Measurements from ENCODE around the gene ACSM3. TPM values are rescaled to one million over a fixed set of nuclear protein-coding genes. Genes with fewer than 3 reads are reported as not detected.

The ACSM3 gene
- polyA plus RNA-seq, 1 experiment: 0.29 TPM

DNA sequence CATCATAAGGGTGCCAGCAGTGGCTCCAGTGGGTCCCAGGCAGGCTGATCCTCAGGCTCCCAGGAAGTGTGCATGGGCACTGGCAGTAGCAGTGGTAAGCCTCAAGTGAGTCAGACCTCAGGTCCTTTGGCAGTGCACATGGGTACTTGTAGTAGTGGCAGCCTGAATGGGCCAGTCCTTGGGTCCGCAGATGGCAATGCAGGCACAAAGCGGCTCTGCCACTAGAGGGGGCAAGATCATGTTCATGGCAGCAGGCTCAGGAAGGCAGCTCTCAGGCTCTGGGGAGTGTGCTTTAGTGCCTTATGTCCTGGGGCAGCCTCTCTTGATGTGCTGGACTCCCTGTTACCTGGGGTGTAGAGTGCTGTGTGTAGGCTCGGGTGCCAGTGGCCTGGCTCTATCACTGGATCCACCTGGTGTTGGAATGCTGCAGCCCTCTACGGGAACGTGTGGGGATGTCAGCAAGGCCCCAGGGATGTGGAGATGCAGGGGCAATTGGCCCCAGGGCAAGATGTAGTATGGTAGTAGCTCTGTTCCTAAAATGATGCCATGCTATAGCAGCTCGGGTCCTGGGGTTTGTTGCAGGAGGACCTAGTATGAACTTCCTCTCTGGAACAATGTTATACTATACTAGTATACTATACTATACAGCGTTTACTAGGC lies 11.0 kb downstream of the ACSM3 start:
- DNase-seq (ENCODE audit: low read depth): no peak
- POLR2A ChIA-PET: interaction anchor here (0.6 kb wide), 1 partner anchor 445 kb away, joined by 3 read pairs; no protein-coding TSS in a partner anchor
- Histone ChIP-seq H3K36me3 (ENCODE audit: control insufficient read depth, insufficient read depth, low read length) (no peaks in the 10 kb centered on the region), H3K4me3 (ENCODE audit: low read depth, low read length) (no peak overlapping the region), H3K27me3 (ENCODE audit: control insufficient read depth, insufficient read depth, low read length) (no peaks in the 10 kb centered on the region)
- TF ChIP-seq, protein P1, sequence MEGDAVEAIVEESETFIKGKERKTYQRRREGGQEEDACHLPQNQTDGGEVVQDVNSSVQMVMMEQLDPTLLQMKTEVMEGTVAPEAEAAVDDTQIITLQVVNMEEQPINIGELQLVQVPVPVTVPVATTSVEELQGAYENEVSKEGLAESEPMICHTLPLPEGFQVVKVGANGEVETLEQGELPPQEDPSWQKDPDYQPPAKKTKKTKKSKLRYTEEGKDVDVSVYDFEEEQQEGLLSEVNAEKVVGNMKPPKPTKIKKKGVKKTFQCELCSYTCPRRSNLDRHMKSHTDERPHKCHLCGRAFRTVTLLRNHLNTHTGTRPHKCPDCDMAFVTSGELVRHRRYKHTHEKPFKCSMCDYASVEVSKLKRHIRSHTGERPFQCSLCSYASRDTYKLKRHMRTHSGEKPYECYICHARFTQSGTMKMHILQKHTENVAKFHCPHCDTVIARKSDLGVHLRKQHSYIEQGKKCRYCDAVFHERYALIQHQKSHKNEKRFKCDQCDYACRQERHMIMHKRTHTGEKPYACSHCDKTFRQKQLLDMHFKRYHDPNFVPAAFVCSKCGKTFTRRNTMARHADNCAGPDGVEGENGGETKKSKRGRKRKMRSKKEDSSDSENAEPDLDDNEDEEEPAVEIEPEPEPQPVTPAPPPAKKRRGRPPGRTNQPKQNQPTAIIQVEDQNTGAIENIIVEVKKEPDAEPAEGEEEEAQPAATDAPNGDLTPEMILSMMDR (IDR thresholded peaks at IDR 0.05; ENCODE audit: insufficient read depth, low read depth, low read length): peak; percentile 91
- CTCF ChIA-PET: interaction anchor here (0.6 to 5.8 kb wide), 10 partner anchors 8 to 75 kb away, joined by 3 to 41 read pairs (median 4); partner anchors contain the start of genes ACSM3, ERI2 and REXO5

DNA sequence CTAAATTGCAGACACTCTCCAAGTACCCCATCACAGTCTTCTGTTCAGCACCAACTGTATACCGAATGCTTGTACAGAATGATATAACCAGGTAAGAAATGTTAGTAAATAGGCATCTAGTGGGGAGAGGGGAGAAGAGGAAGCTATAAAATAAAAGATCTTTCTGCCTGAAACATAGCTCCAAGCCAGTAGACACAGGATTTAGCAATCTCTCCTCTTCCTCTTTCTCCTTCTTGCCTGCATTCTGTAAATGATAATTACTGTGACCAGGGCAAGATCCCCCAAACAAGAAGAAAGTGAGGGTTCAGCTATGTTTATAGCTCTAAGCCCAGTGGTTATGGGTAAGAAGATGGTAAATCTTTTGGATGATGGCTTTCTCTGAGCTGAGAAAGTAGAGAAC lies 17.9 kb downstream of the ACSM3 start:
- Histone ChIP-seq H3K27me3 (ENCODE audit: control insufficient read depth, insufficient read depth, low read length) (no peaks in the 10 kb centered on the region), H3K4me3 (ENCODE audit: low read depth, low read length) (no peak overlapping the region), H3K36me3 (ENCODE audit: control insufficient read depth, insufficient read depth, low read length) (no peaks in the 10 kb centered on the region)
- ChIA-PET POLR2A (no interaction called here), CTCF (interaction anchor here (0.7 kb wide), 1 partner anchor 63 kb away, joined by 3 read pairs; no protein-coding TSS in a partner anchor)
- TF ChIP-seq, protein P1 (IDR thresholded peaks at IDR 0.05; ENCODE audit: insufficient read depth, low read depth, low read length): no peak
- no peak for DNase-seq (ENCODE audit: low read depth)

DNA sequence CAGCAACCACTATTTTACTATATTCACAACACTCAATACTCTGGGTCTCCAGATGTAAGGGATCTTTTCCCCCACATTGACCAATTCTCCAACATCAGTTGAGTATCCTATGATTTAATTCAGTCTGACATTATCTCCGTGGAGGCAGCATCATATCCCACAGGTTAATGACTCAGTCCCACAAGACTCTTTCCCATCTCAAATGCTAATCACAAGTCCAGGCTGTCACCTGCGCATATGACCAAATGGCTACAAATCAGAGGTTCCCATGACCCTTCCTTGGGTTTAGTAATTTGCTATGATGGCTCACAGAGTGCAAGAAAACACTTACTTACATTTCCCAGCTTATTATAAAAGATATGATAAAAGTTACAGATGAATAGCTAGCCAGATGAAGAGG lies 18.7 kb downstream of the ACSM3 start:
- CTCF ChIA-PET: interaction anchor here (0.7 to 2.0 kb wide), 3 partner anchors 8 to 62 kb away, joined by 3 to 13 read pairs (median 3); no protein-coding TSS in a partner anchor
- POLR2A ChIA-PET: no interaction called here
- Histone ChIP-seq H3K36me3 (ENCODE audit: control insufficient read depth, insufficient read depth, low read length) (no peaks in the 10 kb centered on the region), H3K27me3 (ENCODE audit: control insufficient read depth, insufficient read depth, low read length) (no peaks in the 10 kb centered on the region), H3K4me3 (ENCODE audit: low read depth, low read length) (no peak overlapping the region)
- TF ChIP-seq, protein P1 (IDR thresholded peaks at IDR 0.05; ENCODE audit: insufficient read depth, low read depth, low read length): no peak
- no peak for DNase-seq (ENCODE audit: low read depth)

DNA sequence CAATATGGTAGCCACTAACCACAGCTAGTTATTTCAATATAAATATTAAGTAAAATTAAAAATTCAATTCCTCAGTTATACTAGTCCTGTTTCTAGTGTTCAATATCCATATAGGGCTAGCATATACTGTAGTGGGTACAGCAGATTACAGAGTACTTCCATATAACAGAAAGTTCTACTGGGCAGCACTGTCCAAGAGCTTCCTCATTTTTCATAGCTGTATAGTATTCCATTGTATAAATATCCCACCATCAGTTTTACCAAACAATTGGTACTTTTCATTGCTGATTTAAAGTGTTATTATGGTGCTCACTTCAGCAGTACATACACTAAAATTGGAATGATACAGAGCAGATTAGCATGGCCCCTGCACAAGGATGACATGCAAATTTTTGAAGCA lies 20.4 kb downstream of the ACSM3 start:
- no peak for DNase-seq (ENCODE audit: low read depth)
- CTCF ChIA-PET: interaction anchor here (2.0 kb wide), 1 partner anchor 10 kb away, joined by 13 read pairs; no protein-coding TSS in a partner anchor

DNA sequence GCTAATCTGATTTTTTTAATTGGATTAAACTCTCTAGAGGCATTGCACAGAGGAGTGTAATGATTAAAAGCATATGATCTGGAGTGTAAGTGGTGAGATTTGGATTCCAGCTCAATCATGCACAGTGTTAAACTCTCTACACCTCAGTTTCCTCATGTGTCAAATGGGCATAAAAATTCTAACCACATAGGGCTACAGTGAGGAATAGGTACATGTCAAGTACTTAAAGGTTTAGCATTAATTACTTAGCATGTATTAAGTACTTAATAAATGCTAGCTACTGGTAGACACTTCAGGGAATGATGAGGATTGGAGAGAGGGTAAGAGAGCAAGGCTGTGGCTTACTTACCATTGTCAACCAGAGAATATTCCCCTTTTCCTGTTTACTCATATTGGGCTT lies 25.3 kb downstream of the ACSM3 start:
- Histone ChIP-seq H3K4me3 (ENCODE audit: low read depth, low read length) (no peak overlapping the region), H3K36me3 (ENCODE audit: control insufficient read depth, insufficient read depth, low read length) (no peaks in the 10 kb centered on the region), H3K27me3 (ENCODE audit: control insufficient read depth, insufficient read depth, low read length) (no peaks in the 10 kb centered on the region)
- no peak for DNase-seq (ENCODE audit: low read depth)
- ChIA-PET CTCF (interaction anchor here (1.2 to 7.1 kb wide), 2 partner anchors 13 to 295 kb away, joined by 3 to 41 read pairs; no protein-coding TSS in a partner anchor), POLR2A (no interaction called here)
- TF ChIP-seq, protein P1 (IDR thresholded peaks at IDR 0.05; ENCODE audit: insufficient read depth, low read depth, low read length): no peak

More for the DNA sequence above, 20.4 kb downstream of the ACSM3 start:
- Histone ChIP-seq H3K36me3 (ENCODE audit: control insufficient read depth, insufficient read depth, low read length) (no peaks in the 10 kb centered on the region), H3K27me3 (ENCODE audit: control insufficient read depth, insufficient read depth, low read length) (no peaks in the 10 kb centered on the region), H3K4me3 (ENCODE audit: low read depth, low read length) (no peak overlapping the region)
- TF ChIP-seq, protein P1 (IDR thresholded peaks at IDR 0.05; ENCODE audit: insufficient read depth, low read depth, low read length): no peak
- POLR2A ChIA-PET: no interaction called here
